Astrocyte of the cerebellum (primary cell): ENCODE data around the gene ABHD5.

Experiments
- DNase-seq: peaks from one replicate; pipeline ENCODE4 v3.0.0-alpha.2; 2011; ENCODE audit warnings: low read depth
- H3K4me3 ChIP-seq: 2 replicates; pipeline ENCODE4 v1.5.1; 2011; ENCODE audit warnings: mild to moderate bottlenecking, low read depth, low read length, moderate library complexity
- in situ Hi-C: cut with HindIII; loops from 2 replicates; pipeline ENCODE4 v1.10.0; 2017; ENCODE audit warnings: low sequenced_read_pairs
- TF ChIP-seq, protein P1 (sequence below): IDR thresholded peaks from 2 replicates; pipeline ENCODE4 v1.5.1; 2012; ENCODE audit warnings: low read length, low read depth, moderate library complexity, mild to moderate bottlenecking; ENCODE audit errors: missing control alignments

ABHD5 gene

DNA sequence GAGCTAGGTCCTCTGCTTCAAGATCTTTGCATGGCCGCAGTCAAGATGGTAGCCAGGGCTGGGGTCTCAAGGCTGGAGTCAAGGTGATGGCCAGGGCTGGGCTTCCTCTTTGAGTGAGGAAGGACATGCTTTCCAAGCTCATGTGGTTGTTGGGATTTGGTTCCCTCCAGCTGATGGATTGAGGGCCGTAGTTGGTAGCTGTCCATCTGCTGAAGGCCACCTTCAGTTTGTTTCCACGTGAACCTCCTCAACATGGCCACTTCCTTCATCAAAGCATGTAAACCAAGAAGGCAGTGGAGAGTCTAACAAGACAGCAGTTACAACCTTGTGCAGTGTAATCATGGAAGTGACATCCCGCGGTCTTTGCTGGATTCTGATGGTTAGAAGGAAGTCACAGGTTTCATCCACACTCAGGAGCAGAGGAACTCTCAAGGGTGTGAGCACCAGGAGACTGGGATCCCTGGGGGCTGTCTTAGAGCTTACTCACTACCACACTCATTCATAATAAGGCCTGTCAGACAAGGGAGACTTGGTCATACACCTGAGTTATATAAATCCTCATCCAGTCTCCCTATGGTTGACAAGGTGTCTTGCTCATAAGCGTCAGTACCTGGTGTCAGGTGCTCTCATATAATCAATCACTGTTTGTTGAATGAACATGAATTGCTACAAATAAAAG, 42.1 kb downstream of the ABHD5 start:
- TF ChIP-seq, protein P1, sequence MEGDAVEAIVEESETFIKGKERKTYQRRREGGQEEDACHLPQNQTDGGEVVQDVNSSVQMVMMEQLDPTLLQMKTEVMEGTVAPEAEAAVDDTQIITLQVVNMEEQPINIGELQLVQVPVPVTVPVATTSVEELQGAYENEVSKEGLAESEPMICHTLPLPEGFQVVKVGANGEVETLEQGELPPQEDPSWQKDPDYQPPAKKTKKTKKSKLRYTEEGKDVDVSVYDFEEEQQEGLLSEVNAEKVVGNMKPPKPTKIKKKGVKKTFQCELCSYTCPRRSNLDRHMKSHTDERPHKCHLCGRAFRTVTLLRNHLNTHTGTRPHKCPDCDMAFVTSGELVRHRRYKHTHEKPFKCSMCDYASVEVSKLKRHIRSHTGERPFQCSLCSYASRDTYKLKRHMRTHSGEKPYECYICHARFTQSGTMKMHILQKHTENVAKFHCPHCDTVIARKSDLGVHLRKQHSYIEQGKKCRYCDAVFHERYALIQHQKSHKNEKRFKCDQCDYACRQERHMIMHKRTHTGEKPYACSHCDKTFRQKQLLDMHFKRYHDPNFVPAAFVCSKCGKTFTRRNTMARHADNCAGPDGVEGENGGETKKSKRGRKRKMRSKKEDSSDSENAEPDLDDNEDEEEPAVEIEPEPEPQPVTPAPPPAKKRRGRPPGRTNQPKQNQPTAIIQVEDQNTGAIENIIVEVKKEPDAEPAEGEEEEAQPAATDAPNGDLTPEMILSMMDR = no peak
- DNase-seq = no peak
- in situ Hi-C loops = no loop called here
- no peak overlapping the region for H3K4me3 ChIP-seq

DNA sequence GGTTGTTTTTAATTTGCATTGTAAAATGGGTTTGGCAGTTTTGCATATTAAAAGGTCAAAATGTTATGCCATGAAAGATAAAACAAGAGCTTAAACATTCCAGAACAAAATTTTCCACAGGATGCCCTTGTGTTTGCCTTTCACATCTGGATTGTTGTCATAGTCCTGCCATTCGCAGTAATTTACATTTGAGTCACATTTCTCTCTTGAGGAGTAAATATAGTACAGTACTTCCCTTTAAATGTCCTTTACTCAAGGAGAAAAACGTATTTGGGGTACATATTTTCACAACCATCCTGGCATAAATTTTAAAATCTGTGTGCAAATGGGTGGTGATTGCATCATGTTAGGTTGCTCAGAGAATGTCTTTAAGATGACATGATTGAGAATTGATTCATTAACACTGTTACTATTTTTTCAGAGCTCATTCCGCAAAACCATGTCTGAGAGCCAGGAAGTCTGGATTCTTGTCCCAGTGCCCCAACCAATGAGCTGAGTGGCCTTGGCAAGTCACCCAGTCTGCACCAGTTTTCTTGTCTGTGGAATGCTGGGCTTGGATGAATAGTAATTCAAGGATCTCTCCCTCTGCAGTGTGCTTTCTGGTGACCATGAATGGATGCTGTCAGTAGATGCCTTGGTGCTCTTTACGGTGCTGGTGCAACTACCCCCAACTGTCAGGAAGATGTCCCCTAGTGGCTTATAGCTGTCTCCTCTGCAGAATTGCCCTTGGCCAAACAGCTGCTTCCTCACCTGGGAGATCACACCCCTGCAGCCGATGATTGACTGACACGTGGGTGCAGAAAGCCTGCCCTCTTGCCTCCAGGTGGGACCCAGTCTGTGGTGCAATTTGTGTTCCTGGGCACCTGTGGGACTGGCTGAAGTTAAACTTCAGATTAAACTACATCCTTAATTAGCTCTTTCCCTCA, 43.0 kb downstream of the ABHD5 start:
- peak; percentile 57 for DNase-seq
- H3K4me3 ChIP-seq = no peak overlapping the region
- TF ChIP-seq, protein P1 = no peak
- in situ Hi-C loops = no loop called here

DNA sequence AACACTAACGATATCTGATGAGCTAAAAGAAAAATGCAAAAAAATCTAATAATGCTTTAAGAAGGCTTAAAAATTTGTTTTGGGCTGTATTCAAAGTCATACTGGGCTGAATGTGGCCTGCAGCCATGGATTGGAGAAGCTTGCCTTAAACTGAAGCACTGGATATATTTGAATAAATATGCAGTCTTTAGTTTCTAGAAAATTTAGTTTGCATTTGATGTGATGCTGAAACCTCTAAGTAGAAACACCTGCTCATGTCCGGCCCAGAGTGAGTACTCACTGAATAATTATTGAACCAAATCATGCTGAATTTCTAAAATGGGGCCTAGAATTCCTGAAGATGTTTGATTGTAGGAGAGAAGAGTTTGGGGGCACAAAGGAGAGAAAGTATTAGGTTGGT, 43.9 kb downstream of the ABHD5 start:
- in situ Hi-C loops = loop anchor here (5.0 kb wide), 1 partner anchor 92 kb away; no protein-coding TSS in a partner anchor
- DNase-seq = no peak
- no peak overlapping the region for H3K4me3 ChIP-seq
- TF ChIP-seq, protein P1 = no peak

DNA sequence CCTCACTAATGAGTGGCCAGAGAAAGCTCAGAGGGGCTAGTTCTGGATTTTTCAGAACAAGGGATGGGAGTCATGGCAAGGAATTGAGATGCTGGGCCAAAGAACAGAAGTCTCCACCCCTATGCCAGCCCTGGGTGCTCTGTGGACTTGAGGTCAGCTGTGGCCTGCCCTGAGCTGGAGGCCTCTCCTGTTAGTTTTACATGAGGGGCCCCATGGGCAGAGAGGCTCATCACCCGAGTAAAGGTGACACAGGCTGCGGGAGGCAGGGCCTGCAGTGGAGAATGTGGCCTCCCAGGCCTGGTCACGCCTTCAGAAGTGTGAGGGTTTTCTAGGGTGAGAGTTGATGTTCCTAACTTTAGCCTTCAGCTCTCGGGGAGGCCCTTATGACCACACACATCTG, 44.9 kb downstream of the ABHD5 start:
- no peak overlapping the region for H3K4me3 ChIP-seq
- DNase-seq = no peak
- TF ChIP-seq, protein P1 = no peak
- in situ Hi-C loops = loop anchor here (5.0 kb wide), 1 partner anchor 93 kb away; no protein-coding TSS in a partner anchor

DNA sequence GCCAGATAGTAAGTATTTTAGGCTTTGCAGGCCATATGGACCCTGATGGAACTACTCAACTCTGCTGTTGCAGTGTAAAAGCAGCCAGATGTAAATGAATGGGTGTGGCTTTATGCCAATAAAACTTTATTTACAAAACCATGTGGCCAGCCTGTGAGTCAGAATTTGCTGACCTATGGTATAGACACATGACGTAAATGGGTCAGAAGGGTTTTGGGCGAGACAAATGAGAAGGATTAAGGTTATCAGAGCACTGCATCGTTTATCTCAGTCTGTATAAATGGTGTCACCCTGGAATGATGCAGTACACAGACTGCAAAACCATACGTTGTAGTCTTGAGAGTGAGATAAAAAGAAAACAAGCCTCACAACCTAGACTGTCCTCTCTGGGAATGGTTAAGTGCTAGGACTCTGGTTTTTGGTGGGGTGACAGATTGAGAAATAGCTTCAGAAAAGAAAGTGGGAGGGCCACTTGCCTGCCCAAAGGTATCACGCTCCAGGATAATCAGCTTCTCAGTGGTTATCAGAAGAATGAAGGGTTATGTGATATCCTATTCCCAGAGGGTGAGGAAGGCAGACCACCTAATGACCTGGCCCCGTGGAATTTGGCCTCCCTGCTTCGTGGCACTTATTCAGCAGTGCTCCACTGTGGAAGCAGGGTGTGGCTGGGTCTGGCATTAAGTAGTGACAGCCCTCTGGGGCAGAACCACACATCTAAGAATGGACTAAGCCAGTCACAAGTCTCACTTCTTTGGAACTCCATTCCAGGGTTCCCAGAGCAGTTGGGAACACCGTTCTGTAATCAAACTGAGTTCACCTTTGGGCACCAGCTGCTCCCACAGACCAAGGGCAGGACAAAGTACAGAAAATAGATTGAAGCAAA, 46.1 kb downstream of the ABHD5 start:
- in situ Hi-C loops = loop anchor here (5.0 kb wide), 1 partner anchor 94 kb away; no protein-coding TSS in a partner anchor
- TF ChIP-seq, protein P1 = no peak
- no peak overlapping the region for H3K4me3 ChIP-seq
- no peak for DNase-seq

DNA sequence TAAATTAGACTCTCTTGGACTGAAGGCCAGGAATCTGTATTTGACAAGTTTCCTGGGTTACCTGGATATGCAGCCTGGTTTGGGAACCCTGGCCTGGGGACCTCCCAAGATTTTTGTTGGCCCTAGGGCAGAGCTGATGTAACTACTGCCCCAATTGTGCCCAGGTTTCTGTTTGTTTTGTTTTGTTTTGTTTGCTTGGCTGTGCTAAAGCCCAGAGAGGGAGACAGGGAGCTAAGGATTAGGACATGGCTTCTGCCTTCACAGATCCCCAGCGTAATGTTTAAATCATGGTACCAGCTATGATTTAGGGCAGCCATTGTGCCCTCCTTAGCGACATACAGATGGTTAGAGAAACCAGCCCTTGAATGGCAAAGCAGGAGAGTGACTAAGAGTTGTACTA, 47.6 kb downstream of the ABHD5 start:
- TF ChIP-seq, protein P1 = no peak
- DNase-seq = no peak
- H3K4me3 ChIP-seq = no peak overlapping the region
- in situ Hi-C loops = loop anchor here (5.0 kb wide), 1 partner anchor 96 kb away; no protein-coding TSS in a partner anchor
